Measurements from ENCODE around the gene CDK16.

The CDK16 gene

GRCh38 chrX:47273011-47273730 is 54.7 kb downstream of the CDK16 start:
- Mint-ChIP-seq H3K27ac (no peak overlapping the region), H3K4me1 (peaks cover 6% of the 10 kb centered on the region), H3K36me3 (no peaks in the 10 kb centered on the region), H3K9me3 (no peaks in the 10 kb centered on the region), H3K4me3 (no peak overlapping the region)
- no peak for ATAC-seq
- DNase-seq (ENCODE audit: low spot score in 2 of 2): no peak

- no peaks in the 10 kb centered on the region for H3K9me3 Mint-ChIP-seq
- H3K4me1 Mint-ChIP-seq: no peaks in the 10 kb centered on the region
- H3K36me3 Mint-ChIP-seq: no peaks in the 10 kb centered on the region
- DNase-seq (ENCODE audit: low spot score in 2 of 2): no peak
- no peak overlapping the region for H3K4me3 Mint-ChIP-seq
- H3K27ac Mint-ChIP-seq: no peak overlapping the region
- no peak for ATAC-seq
These were observed 60.2 kb downstream of the CDK16 start for GRCh38 chrX:47278691-47279090.
